Transverse colon (tissue), 4 donors: ENCODE measurements around the gene FARP1.

Experiments
- CTCF ChIP-seq, 5 experiments: fragments of 200-600 bp in 3 of 5; fragments of 450-650 bp in 2 of 5; sonication (generic) in 3 of 5; IDR thresholded peaks; 1 replicate in 2 of 5; 2 replicates in 3 of 5; pipeline ENCODE4 v1.5.1; 2016 to 2017; ENCODE audit warnings: antibody characterized with exemption in 5 of 5, inconsistent platforms in 3 of 5, mild to moderate bottlenecking in 2 of 5, moderate library complexity in 1 of 5
- POLR2A ChIP-seq: fragments of 450-650 bp; IDR thresholded peaks from one replicate; pipeline ENCODE4 v1.6.1; 2016; ENCODE audit warnings: antibody characterized with exemption, mild to moderate bottlenecking, moderate library complexity
- POLR2AphosphoS5 ChIP-seq, 3 donors: sonication (generic); formaldehyde crosslinking; IDR thresholded peaks; one replicate each; pipeline ENCODE4 v1.6.1; 2016; ENCODE audit warnings: antibody characterized with exemption in 3 of 3

GRCh38 chr13:98310485-98311199 lies 167.7 kb downstream of the FARP1 start:
- TF ChIP-seq CTCF (IDR thresholded peaks at IDR 0.05) (no peak), POLR2AphosphoS5 (IDR thresholded peaks at IDR 0.05) (no peak), POLR2A (no peak)
